ENCODE data around the gene PLEK2. TPM values are rescaled to one million over a fixed set of nuclear protein-coding genes. Genes with fewer than 3 reads are reported as not detected.

PLEK2 gene
- total and polyA plus RNA-seq, 2 donors (not counting 1 experiment from before 2014, with no cell fraction given), result 0.17 to 1.1 TPM

- Histone ChIP-seq H3K4me2 (ENCODE audit: extremely low read depth, insufficient read depth, low read length) (no peak overlapping the region), H3K4me1 (ENCODE audit: control insufficient read depth, extremely low read depth, insufficient read depth, low read length) (no peaks in the 10 kb centered on the region), H3K27ac (ENCODE audit: insufficient read depth, low read length) (no peak overlapping the region), H3K27me3 (ENCODE audit: control insufficient read depth, insufficient read depth, low read length) (no peaks in the 10 kb centered on the region), H3K4me3 (replicated peaks in 1 of 4; ENCODE audit: control extremely low read depth in 1 of 4, insufficient read depth in 1 of 4, low read depth in 3 of 4, low read length in 4 of 4) (no peak overlapping the region), H3K9me3 (ENCODE audit: control insufficient read depth, insufficient read depth, low read depth, low read length) (no peaks in the 10 kb centered on the region), H3K36me3 (ENCODE audit: control insufficient read depth, insufficient read depth, low read length) (peaks cover 9% of the 10 kb centered on the region), H3K79me2 (ENCODE audit: control insufficient read depth, insufficient read depth, low read length) (peaks cover 11% of the 10 kb centered on the region), H2AFZ (ENCODE audit: low read length) (no peak overlapping the region), H3K9ac (ENCODE audit: insufficient read depth, low read length) (no peak overlapping the region), H4K20me1 (ENCODE audit: control insufficient read depth, extremely low read depth, insufficient read depth, low read length) (no peaks in the 10 kb centered on the region)
- no peak for TF ChIP-seq EZH2 (IDR thresholded peaks at IDR 0.05; ENCODE audit: low read length, missing control alignments)
- TF ChIP-seq, protein P1, sequence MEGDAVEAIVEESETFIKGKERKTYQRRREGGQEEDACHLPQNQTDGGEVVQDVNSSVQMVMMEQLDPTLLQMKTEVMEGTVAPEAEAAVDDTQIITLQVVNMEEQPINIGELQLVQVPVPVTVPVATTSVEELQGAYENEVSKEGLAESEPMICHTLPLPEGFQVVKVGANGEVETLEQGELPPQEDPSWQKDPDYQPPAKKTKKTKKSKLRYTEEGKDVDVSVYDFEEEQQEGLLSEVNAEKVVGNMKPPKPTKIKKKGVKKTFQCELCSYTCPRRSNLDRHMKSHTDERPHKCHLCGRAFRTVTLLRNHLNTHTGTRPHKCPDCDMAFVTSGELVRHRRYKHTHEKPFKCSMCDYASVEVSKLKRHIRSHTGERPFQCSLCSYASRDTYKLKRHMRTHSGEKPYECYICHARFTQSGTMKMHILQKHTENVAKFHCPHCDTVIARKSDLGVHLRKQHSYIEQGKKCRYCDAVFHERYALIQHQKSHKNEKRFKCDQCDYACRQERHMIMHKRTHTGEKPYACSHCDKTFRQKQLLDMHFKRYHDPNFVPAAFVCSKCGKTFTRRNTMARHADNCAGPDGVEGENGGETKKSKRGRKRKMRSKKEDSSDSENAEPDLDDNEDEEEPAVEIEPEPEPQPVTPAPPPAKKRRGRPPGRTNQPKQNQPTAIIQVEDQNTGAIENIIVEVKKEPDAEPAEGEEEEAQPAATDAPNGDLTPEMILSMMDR (conservative IDR thresholded peaks at IDR 0.05 in 1 of 2, IDR thresholded peaks at IDR 0.05 in 1 of 2; ENCODE audit: low read depth in 1 of 2, low read length in 2 of 2), result no peak
- peak in 1 of 2 donors; percentile 14 for DNase-seq (ENCODE audit: low read depth in 2 of 2)
Observed at GRCh38 chr14:67373347-67373746, 38.6 kb downstream of the PLEK2 start.

DNA sequence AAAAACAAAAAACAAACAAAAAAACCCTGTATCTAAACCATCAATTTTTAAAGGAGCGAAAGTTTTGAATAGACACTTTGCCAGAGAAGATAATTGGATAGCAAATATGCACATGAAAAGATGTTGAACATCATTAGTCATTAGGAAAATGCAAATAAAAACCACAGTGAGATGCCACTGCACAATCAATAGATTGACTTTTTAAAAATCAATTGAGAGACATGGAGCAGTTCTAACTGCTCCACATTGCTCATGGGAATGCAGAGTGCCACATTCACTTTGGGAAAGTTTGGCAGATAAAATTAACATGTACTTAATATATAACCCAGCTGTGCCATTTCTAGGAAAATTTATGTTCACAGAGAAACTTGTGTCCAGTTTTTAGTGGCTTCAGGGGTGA lies 39.1 kb downstream of the PLEK2 start:
- Histone ChIP-seq H3K4me3 (replicated peaks in 1 of 4; ENCODE audit: control extremely low read depth in 1 of 4, insufficient read depth in 1 of 4, low read depth in 3 of 4, low read length in 4 of 4) (no peak overlapping the region), H3K4me1 (ENCODE audit: control insufficient read depth, extremely low read depth, insufficient read depth, low read length) (no peaks in the 10 kb centered on the region), H2AFZ (ENCODE audit: low read length) (no peak overlapping the region), H3K9me3 (ENCODE audit: control insufficient read depth, insufficient read depth, low read depth, low read length) (no peaks in the 10 kb centered on the region), H3K79me2 (ENCODE audit: control insufficient read depth, insufficient read depth, low read length) (peaks cover 15% of the 10 kb centered on the region), H3K27ac (ENCODE audit: insufficient read depth, low read length) (no peak overlapping the region), H3K4me2 (ENCODE audit: extremely low read depth, insufficient read depth, low read length) (no peak overlapping the region), H3K27me3 (ENCODE audit: control insufficient read depth, insufficient read depth, low read length) (no peaks in the 10 kb centered on the region), H3K36me3 (ENCODE audit: control insufficient read depth, insufficient read depth, low read length) (peaks cover 11% of the 10 kb centered on the region), H4K20me1 (ENCODE audit: control insufficient read depth, extremely low read depth, insufficient read depth, low read length) (no peaks in the 10 kb centered on the region), H3K9ac (ENCODE audit: insufficient read depth, low read length) (no peak overlapping the region)
- no peak for TF ChIP-seq EZH2 (IDR thresholded peaks at IDR 0.05; ENCODE audit: low read length, missing control alignments)
- TF ChIP-seq, protein P1 (conservative IDR thresholded peaks at IDR 0.05 in 1 of 2, IDR thresholded peaks at IDR 0.05 in 1 of 2; ENCODE audit: low read depth in 1 of 2, low read length in 2 of 2), result no peak
- DNase-seq (ENCODE audit: low read depth in 2 of 2), result no peak

- no peak overlapping the region for H3K4me2 ChIP-seq (ENCODE audit: extremely low read depth, insufficient read depth, low read length)
- peaks cover 8% of the 10 kb centered on the region for H3K36me3 ChIP-seq (ENCODE audit: control insufficient read depth, insufficient read depth, low read length)
- H3K9me3 ChIP-seq (ENCODE audit: control insufficient read depth, insufficient read depth, low read depth, low read length), result no peaks in the 10 kb centered on the region
- no peak for TF ChIP-seq EZH2 (IDR thresholded peaks at IDR 0.05; ENCODE audit: low read length, missing control alignments)
- TF ChIP-seq, protein P1 (conservative IDR thresholded peaks at IDR 0.05 in 1 of 2, IDR thresholded peaks at IDR 0.05 in 1 of 2; ENCODE audit: low read depth in 1 of 2, low read length in 2 of 2), result no peak
- H3K9ac ChIP-seq (ENCODE audit: insufficient read depth, low read length), result no peak overlapping the region
- H3K4me3 ChIP-seq (replicated peaks in 1 of 4; ENCODE audit: control extremely low read depth in 1 of 4, insufficient read depth in 1 of 4, low read depth in 3 of 4, low read length in 4 of 4), result no peak overlapping the region
- no peaks in the 10 kb centered on the region for H4K20me1 ChIP-seq (ENCODE audit: control insufficient read depth, extremely low read depth, insufficient read depth, low read length)
- H3K79me2 ChIP-seq (ENCODE audit: control insufficient read depth, insufficient read depth, low read length), result peaks cover 16% of the 10 kb centered on the region
- peak; percentile 19 to 22 for DNase-seq (ENCODE audit: low read depth in 2 of 2)
- H3K4me1 ChIP-seq (ENCODE audit: control insufficient read depth, extremely low read depth, insufficient read depth, low read length), result no peaks in the 10 kb centered on the region
- H3K27me3 ChIP-seq (ENCODE audit: control insufficient read depth, insufficient read depth, low read length), result no peaks in the 10 kb centered on the region
- no peak overlapping the region for H3K27ac ChIP-seq (ENCODE audit: insufficient read depth, low read length)
- H2AFZ ChIP-seq (ENCODE audit: low read length), result no peak overlapping the region
Observed at GRCh38 chr14:67371247-67372148, 40.5 kb downstream of the PLEK2 start.

All from fibroblast of lung (primary cell).